Endodermal cell (in vitro differentiated cells): Measurements from ENCODE around the gene TMEM183A. TPM values are rescaled to one million over a fixed set of nuclear protein-coding genes. Genes with fewer than 3 reads are reported as not detected.

ENCODE experiments used
- DNase-seq: peaks from one replicate; pipeline ENCODE4 v3.0.0-alpha.2; 2017
- H3K27ac ChIP-seq: 2 replicates; pipeline ENCODE4 v1.5.1; 2013; ENCODE audit warnings: mild to moderate bottlenecking, low read depth, low read length, moderate library complexity
- H3K27me3 ChIP-seq: 2 replicates; pipeline ENCODE4 v1.6.1; 2013; ENCODE audit warnings: mild to moderate bottlenecking, low read length, moderate library complexity; ENCODE audit not compliant: insufficient read depth, control insufficient read depth, poor library complexity, severe bottlenecking
- H3K36me3 ChIP-seq: 2 replicates; pipeline ENCODE4 v1.7.0; 2013; ENCODE audit warnings: mild to moderate bottlenecking, low read length, moderate library complexity; ENCODE audit not compliant: control insufficient read depth, insufficient read depth
- H3K4me1 ChIP-seq: one replicate; pipeline ENCODE4 v1.7.0; 2013; ENCODE audit warnings: low read length; ENCODE audit not compliant: control insufficient read depth, insufficient read depth
- H3K4me3 ChIP-seq: 2 replicates; pipeline ENCODE4 v1.5.1; 2013; ENCODE audit warnings: mild to moderate bottlenecking, low read length, moderate library complexity
- H3K9ac ChIP-seq: 2 replicates; pipeline ENCODE4 v1.6.1; 2013; ENCODE audit warnings: mild to moderate bottlenecking, low read length, moderate library complexity; ENCODE audit not compliant: poor library complexity, severe bottlenecking; ENCODE audit errors: extremely low read depth
- H3K9me3 ChIP-seq: 2 replicates; pipeline ENCODE4 v1.6.1; 2013; ENCODE audit warnings: mild to moderate bottlenecking, low read length, moderate library complexity; ENCODE audit not compliant: control insufficient read depth
- H3K27ac Mint-ChIP-seq: 2 replicates; pipeline ENCODE4 v1.8.0; 2020; ENCODE audit warnings: mixed read lengths
- H3K27me3 Mint-ChIP-seq: 2 replicates; pipeline ENCODE4 v1.8.0; 2021; ENCODE audit warnings: mild to moderate bottlenecking, mixed read lengths; ENCODE audit not compliant: insufficient read depth
- H3K36me3 Mint-ChIP-seq: 2 replicates; pipeline ENCODE4 v1.8.0; 2020; ENCODE audit warnings: low read depth, mixed read lengths
- H3K4me1 Mint-ChIP-seq: 2 replicates; pipeline ENCODE4 v1.8.0; 2020; ENCODE audit warnings: mixed read lengths
- H3K4me3 Mint-ChIP-seq: 2 replicates; pipeline ENCODE4 v1.8.0; 2020; ENCODE audit warnings: mild to moderate bottlenecking, moderate library complexity, mixed read lengths
- H3K9me3 Mint-ChIP-seq: 2 replicates; pipeline ENCODE4 v1.8.0; 2020; ENCODE audit warnings: mild to moderate bottlenecking, mixed read lengths
- WGBS, 2 experiments: methylation state at CpG; one replicate each; pipeline versions ENCODE4 v1.1.5 to v1.1.7; 2013; ENCODE audit warnings: missing lambda C conversion rate in 2 of 2, mixed read lengths in 1 of 2; ENCODE audit not compliant: insufficient coverage in 1 of 2, insufficient read length in 1 of 2; 5-methylcytosine and 5-hydroxymethylcytosine counted together
- total RNA-seq, 2 donors: library from RNA; stranded (reverse); fragmentation: NEBNext Ultra II Directional in 1 of 2; extraction: Animal tissue kit (Norgen Biotek cat#: 25700) in 1 of 2; gene quantifications; 2 replicates in 1 of 2; 3 replicates in 1 of 2; pipeline ENCODE4 v1.2.1, GENCODE V29; 2021
- TF ChIP-seq, protein P1 (sequence below): fragments of 200-600 bp; sonication (generic); conservative IDR thresholded peaks from 2 replicates; pipeline ENCODE4 v1.5.0; 2021; ENCODE audit warnings: antibody characterized with exemption, mild to moderate bottlenecking

TMEM183A gene
- total RNA-seq, 2 donors from 2014 or later, result 88.9 to 89.7 TPM

DNA sequence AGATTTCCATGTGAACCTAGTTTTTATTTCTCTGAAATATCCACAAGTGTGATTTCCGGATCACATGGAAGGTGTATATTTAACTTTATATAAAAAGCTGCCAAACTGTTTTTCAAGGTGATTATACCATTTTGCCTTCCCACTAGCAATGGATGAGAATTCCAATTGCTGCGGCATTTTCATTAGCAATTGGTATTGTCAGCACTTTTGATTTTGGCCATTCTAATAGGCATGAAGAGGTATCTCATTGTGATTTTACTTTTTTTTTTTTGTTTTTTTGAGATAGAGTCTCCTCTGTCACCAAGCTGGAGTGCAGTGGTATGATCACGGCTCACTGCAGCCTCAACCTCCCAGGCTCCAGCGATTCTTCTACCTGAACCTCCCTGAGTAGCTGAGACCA, 35.1 kb upstream of the TMEM183A start:
- Mint-ChIP-seq H3K9me3 (no peaks in the 10 kb centered on the region), H3K27ac (no peak overlapping the region), H3K36me3 (no peaks in the 10 kb centered on the region), H3K4me3 (no peak overlapping the region), H3K4me1 (peaks cover 14% of the 10 kb centered on the region), H3K27me3 (peaks cover 5% of the 10 kb centered on the region)
- Histone ChIP-seq H3K4me1 (no peaks in the 10 kb centered on the region), H3K27me3 (peaks cover 22% of the 10 kb centered on the region), H3K4me3 (no peak overlapping the region), H3K9me3 (no peaks in the 10 kb centered on the region), H3K27ac (no peak overlapping the region), H3K9ac (no peak overlapping the region), H3K36me3 (no peaks in the 10 kb centered on the region)
- TF ChIP-seq, protein P1, sequence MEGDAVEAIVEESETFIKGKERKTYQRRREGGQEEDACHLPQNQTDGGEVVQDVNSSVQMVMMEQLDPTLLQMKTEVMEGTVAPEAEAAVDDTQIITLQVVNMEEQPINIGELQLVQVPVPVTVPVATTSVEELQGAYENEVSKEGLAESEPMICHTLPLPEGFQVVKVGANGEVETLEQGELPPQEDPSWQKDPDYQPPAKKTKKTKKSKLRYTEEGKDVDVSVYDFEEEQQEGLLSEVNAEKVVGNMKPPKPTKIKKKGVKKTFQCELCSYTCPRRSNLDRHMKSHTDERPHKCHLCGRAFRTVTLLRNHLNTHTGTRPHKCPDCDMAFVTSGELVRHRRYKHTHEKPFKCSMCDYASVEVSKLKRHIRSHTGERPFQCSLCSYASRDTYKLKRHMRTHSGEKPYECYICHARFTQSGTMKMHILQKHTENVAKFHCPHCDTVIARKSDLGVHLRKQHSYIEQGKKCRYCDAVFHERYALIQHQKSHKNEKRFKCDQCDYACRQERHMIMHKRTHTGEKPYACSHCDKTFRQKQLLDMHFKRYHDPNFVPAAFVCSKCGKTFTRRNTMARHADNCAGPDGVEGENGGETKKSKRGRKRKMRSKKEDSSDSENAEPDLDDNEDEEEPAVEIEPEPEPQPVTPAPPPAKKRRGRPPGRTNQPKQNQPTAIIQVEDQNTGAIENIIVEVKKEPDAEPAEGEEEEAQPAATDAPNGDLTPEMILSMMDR, result no peak
- WGBS, 2 experiments, result 50 to 62% methylated on average over 2 to 3 of the region's 4 CpGs
- DNase-seq, result no peak

DNA sequence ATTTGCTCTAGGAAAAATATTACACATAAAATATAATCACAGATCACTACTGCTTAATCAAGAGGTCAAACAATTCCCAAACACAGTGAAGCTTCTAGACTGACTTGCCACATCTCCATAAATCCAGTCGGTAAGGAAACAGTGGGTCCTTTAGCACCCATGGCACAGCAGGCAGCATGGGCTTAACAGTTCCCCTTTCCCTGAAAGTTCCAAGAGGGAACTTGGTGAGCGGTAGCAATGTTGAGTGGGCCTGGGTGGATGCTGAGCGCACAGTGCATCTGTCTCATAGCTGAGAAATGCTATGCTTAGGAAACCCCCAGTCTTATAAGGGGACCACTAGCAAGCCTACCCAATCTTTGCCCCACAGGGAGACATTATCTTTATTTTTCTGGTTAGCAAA, 32.3 kb upstream of the TMEM183A start:
- Histone ChIP-seq H3K4me3 (no peak overlapping the region), H3K9ac (no peak overlapping the region), H3K27ac (no peak overlapping the region), H3K9me3 (no peaks in the 10 kb centered on the region), H3K36me3 (no peaks in the 10 kb centered on the region), H3K4me1 (no peaks in the 10 kb centered on the region), H3K27me3 (peaks cover 22% of the 10 kb centered on the region)
- WGBS, 2 experiments, result 93 to 94% methylated on average over 3 of the region's 3 CpGs
- Mint-ChIP-seq H3K4me1 (no peaks in the 10 kb centered on the region), H3K27me3 (peaks cover 5% of the 10 kb centered on the region), H3K4me3 (no peak overlapping the region), H3K9me3 (no peaks in the 10 kb centered on the region), H3K36me3 (no peaks in the 10 kb centered on the region), H3K27ac (no peak overlapping the region)
- no peak for DNase-seq
- TF ChIP-seq, protein P1, result no peak

DNA sequence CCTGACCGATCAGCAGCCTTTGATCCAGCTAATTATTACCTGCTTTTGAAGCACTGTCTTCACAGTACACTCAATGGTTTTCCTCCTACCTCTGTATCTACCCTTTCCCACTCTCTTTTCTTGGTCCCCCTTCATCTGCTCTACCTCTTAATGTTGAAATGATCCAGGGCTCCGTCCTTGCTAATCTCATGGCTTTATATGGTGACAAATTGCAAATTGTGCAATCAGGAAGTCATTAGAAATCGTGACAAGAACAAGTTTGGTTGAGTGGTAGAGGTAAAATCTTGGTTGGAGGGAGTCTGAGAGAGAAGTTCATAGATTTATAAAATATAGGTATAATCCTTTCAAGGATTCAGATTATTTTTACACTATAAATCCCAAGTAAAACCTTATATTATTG, 30.5 kb upstream of the TMEM183A start:
- DNase-seq, result no peak
- peaks cover 22% of the 10 kb centered on the region for H3K27me3 ChIP-seq
- H3K27ac ChIP-seq, result no peak overlapping the region
- no peak overlapping the region for H3K27ac Mint-ChIP-seq
- no peak overlapping the region for H3K4me3 ChIP-seq
- H3K9me3 ChIP-seq, result no peaks in the 10 kb centered on the region
- whole genome bisulfite sequencing, 2 experiments, result 80 to 85% methylated on average over 1 to 3 of the region's 3 CpGs
- no peaks in the 10 kb centered on the region for H3K36me3 Mint-ChIP-seq
- no peaks in the 10 kb centered on the region for H3K9me3 Mint-ChIP-seq
- no peaks in the 10 kb centered on the region for H3K4me1 Mint-ChIP-seq
- peaks cover 3% of the 10 kb centered on the region for H3K27me3 Mint-ChIP-seq
- TF ChIP-seq, protein P1, result no peak
- no peak overlapping the region for H3K9ac ChIP-seq
- H3K36me3 ChIP-seq, result no peaks in the 10 kb centered on the region
- H3K4me1 ChIP-seq, result no peaks in the 10 kb centered on the region
- H3K4me3 Mint-ChIP-seq, result no peak overlapping the region
